Coronary artery (tissue), 2 donors: ENCODE data around the gene SERPING1.

ENCODE experiments used
- DNase-seq: peaks from one replicate; pipeline ENCODE4 v3.0.0-alpha.2; 2017; ENCODE audit warnings: low spot score
- H3K27ac ChIP-seq, 2 donors: fragments of 200-600 bp; sonication (generic); one replicate each; pipeline ENCODE4 v1.5.1; 2016 to 2019
- H3K4me3 ChIP-seq: fragments of 200-600 bp; sonication (generic); 2 replicates; pipeline ENCODE4 v1.5.1; 2016; ENCODE audit warnings: mild to moderate bottlenecking, moderate library complexity
- TF ChIP-seq, protein P1 (sequence below): fragments of 200-600 bp; sonication (generic); IDR thresholded peaks from one replicate; pipeline ENCODE4 v1.5.1; 2019; ENCODE audit warnings: antibody characterized with exemption

SERPING1 gene

DNA sequence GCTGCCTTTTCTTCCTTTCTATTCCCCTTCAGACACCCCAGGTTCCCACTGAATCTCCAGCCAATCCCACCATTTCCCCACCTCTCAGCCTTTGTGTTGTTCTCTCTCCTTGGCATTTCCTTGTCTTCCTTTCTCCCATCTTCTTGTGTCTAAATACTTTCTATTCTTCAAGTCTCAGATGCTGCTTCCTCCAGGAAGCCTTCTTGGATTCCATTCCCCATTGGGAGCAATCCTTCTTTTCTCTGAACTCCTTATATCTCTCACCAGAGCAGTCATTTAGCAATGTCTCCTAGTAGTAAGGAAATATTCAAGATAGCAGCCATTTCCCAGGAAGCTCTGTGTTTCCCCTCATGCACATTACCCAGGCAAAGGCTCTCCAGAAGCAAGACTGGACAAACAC lies 36.8 kb downstream of the SERPING1 start:
- H3K27ac ChIP-seq = no peak overlapping the region
- no peak for DNase-seq
- no peak overlapping the region for H3K4me3 ChIP-seq
- TF ChIP-seq, protein P1, sequence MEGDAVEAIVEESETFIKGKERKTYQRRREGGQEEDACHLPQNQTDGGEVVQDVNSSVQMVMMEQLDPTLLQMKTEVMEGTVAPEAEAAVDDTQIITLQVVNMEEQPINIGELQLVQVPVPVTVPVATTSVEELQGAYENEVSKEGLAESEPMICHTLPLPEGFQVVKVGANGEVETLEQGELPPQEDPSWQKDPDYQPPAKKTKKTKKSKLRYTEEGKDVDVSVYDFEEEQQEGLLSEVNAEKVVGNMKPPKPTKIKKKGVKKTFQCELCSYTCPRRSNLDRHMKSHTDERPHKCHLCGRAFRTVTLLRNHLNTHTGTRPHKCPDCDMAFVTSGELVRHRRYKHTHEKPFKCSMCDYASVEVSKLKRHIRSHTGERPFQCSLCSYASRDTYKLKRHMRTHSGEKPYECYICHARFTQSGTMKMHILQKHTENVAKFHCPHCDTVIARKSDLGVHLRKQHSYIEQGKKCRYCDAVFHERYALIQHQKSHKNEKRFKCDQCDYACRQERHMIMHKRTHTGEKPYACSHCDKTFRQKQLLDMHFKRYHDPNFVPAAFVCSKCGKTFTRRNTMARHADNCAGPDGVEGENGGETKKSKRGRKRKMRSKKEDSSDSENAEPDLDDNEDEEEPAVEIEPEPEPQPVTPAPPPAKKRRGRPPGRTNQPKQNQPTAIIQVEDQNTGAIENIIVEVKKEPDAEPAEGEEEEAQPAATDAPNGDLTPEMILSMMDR = no peak

DNA sequence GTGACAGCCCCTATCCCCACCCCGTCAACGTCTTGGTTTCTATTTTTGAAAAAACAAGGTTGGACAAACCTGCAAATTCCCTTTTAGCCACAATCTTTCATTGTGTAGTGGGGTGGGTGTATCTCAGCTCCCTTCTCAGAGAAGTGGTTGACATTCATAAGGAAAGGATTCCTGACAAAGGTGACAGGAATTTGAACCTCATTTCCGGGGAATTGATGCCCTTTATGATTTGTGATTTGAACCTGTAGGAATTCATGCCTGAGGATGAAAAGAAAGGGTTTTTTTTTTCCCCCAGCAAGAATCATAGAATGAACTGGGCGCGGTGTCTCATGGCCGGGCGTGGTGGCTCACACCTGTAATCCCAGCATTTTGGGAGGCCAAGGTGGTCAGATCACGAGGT lies 37.8 kb downstream of the SERPING1 start:
- H3K27ac ChIP-seq = no peak overlapping the region
- H3K4me3 ChIP-seq = no peak overlapping the region
- TF ChIP-seq, protein P1 = no peak
- no peak for DNase-seq

DNA sequence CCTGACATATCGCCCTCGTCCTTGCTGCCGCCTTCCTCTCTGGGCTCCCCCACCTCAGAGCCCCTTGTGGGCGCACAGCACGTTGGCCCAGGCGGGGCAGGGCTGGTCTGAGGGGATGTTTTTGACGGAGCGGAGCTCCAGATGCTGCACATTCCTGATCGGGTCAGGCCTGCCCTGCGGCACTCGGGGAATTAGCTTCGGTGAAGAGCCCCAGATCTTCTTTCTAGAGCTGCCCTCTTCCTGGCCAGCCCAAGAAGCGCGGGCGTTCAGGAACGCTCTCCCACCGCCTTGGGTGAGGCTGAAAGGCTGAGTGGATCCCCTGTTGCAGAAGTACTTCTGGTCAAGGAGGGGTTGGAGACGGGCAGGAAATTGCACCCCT lies 40.1 kb downstream of the SERPING1 start:
- no peak for DNase-seq
- Histone ChIP-seq H3K4me3 (peak overlapping the region; percentile 97), H3K27ac (peak overlapping the region in 1 of 2 donors; percentile 94)
- TF ChIP-seq, protein P1 = no peak

DNA sequence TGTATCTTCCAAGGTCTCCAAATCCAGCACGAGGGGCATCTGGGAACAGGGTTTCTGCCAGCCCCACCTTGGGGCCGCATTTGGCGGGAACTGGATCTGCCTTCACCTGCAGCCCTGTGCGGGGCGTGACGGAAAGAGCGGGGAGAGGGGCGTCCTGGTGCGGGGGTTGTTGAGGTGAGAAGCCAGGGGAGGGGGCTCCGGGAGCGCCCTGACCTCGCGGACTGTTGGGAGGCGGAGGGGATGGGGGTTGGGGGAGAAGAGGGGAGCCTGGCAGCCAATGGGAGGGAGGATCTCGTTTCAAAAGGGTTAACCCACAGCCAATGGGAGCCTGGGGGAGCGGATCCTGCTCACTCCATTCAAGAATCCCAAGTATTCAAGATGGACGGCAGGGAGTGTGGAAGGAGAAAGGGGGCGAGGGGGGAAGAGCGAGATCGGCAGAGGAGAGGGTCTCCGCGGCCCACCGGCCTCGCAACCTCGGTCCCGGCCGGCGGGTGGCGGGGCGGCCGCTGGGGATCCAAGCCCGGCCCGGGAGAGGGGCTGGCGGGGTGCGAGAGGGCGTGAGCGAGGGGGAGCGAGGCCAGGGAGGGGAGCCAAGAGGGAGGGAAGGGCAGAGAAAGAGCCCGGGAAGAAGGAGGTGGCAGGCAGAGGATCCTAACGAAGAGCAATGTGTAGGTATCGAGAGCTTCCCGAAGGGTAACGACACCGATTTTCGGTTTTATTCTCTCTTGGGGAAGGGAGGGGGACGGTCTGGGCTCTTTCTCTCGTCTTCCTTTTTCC lies 40.7 kb downstream of the SERPING1 start:
- no peak for DNase-seq
- TF ChIP-seq, protein P1 = no peak
- Histone ChIP-seq H3K4me3 (peak overlapping the region; percentile 97), H3K27ac (peak overlapping the region; percentile 44 to 94)

DNA sequence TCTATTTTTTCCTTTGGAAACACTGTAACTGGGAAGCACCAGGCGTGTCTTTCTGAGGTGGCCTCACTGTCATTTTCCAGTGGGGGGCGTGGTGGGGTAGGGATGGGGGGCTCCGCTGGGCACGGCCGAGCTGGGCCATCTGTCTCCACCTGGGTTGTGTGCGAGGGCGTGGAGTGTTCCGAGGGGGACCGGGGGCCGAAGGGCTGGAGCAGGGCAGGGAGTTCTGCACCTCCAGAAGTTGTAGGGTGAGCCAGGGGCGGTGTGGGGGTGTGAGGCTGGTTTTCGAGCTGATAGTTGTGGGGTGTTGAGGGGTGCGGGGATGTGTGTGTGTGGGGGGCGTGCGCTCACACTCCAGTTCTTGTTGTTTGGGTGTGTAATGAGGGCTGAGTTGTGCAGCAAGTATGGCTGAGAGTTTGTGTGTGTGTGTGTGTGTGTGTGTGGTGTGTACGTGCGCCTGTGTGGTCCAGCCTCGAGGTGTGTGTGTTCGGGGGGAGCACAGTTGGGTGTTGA lies 41.4 kb downstream of the SERPING1 start:
- H3K27ac ChIP-seq = peak overlapping the region; percentile 44 to 94
- H3K4me3 ChIP-seq = peak overlapping the region; percentile 97
- TF ChIP-seq, protein P1 = no peak
- DNase-seq = no peak

DNA sequence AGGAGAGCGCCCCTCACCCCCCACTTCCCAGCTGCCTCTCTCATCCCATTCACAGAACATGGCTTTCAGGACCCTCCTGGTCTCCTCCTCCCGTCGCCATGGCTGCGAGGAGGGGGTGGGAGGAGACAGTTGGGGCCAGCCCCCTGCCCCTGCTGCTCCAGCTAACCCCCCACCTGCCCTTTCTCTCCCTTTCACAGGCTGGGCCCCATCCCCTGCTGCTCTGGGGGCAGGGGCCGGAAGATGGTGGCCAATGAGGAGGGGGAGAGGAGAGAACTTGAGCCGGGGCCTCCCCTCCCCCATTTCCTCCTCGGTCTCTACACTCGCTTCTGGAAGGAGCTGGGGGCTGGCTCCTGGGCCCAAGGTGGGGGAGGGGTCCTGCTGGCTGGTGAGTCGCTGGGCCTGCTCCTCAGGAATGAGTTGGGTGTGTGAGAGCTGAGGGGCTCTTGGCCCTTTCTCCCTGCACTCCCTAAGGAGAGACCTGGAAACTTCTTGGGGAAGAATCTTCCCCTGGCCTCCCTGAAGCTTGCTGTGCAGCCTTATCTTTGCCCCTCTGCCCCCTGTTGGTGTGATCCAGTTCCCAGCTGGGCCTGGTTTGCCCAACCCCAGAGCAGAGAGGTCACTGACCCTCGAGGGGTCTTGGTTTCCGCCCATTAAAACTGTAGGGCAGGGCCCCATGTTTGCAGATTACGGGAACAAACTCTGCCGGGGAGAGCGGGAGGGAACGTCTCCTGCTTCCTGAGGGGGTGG lies 42.0 kb downstream of the SERPING1 start:
- H3K4me3 ChIP-seq = peak overlapping the region; percentile 97
- DNase-seq = no peak

More for the DNA sequence above, 42.0 kb downstream of the SERPING1 start:
- TF ChIP-seq, protein P1 = no peak
- peak overlapping the region in 1 of 2 donors; percentile 94 for H3K27ac ChIP-seq
